GM18511 (cell line): ENCODE measurements around the gene RNF144A.

Source experiments
- ATAC-seq: cut with Tn5 transposase; IDR thresholded peaks from one replicate; pipeline ENCODE4 v1.9.1; 2021; ENCODE audit warnings: mild to moderate bottlenecking, moderate library complexity; ENCODE audit not compliant: unreplicated experiment

Gene RNF144A

GRCh38 chr2:6945087-6945813 is 28.0 kb downstream of the RNF144A start:
- peak; percentile 96 for ATAC-seq

- no peak for ATAC-seq
Measured at GRCh38 chr2:6945821-6946220, 28.6 kb downstream of the RNF144A start.

GRCh38 chr2:6946722-6947121 is 29.5 kb downstream of the RNF144A start:
- no peak for ATAC-seq

GRCh38 chr2:6947929-6948676 is 30.9 kb downstream of the RNF144A start:
- ATAC-seq = no peak

- ATAC-seq = no peak
Measured at GRCh38 chr2:6948677-6949351, 31.6 kb downstream of the RNF144A start.

- no peak for ATAC-seq
Measured at GRCh38 chr2:6951046-6951445, 33.8 kb downstream of the RNF144A start.

GRCh38 chr2:6952101-6952500 is 34.9 kb downstream of the RNF144A start:
- ATAC-seq = no peak

GRCh38 chr2:6954586-6954985 is 37.4 kb downstream of the RNF144A start:
- ATAC-seq = no peak

- no peak for ATAC-seq
Measured at GRCh38 chr2:6955511-6956136, 38.4 kb downstream of the RNF144A start.

GRCh38 chr2:6956566-6956965 is 39.4 kb downstream of the RNF144A start:
- ATAC-seq = no peak

GRCh38 chr2:6957031-6957714 is 40.0 kb downstream of the RNF144A start:
- no peak for ATAC-seq

GRCh38 chr2:6957910-6958615 is 40.9 kb downstream of the RNF144A start:
- ATAC-seq = no peak

- no peak for ATAC-seq
Measured at GRCh38 chr2:6958616-6959235, 41.5 kb downstream of the RNF144A start.

GRCh38 chr2:6959751-6960150 is 42.5 kb downstream of the RNF144A start:
- ATAC-seq = no peak

- ATAC-seq = no peak
Measured at GRCh38 chr2:6960659-6961058, 43.4 kb downstream of the RNF144A start.

GRCh38 chr2:6963727-6964126 is 46.5 kb downstream of the RNF144A start:
- ATAC-seq = no peak

- ATAC-seq = no peak
Measured at GRCh38 chr2:6965071-6965795, 48.0 kb downstream of the RNF144A start.

- no peak for ATAC-seq
Measured at GRCh38 chr2:6966446-6966940, 49.3 kb downstream of the RNF144A start.

GRCh38 chr2:6967301-6967700 is 50.1 kb downstream of the RNF144A start:
- ATAC-seq = no peak
